Inferior parietal cortex (tissue), 1 donor: ENCODE results near the gene ZSCAN5A.
"Not testable (repeated sequence)": the region's sequence is repeated elsewhere in the genome, so short reads cannot be mapped to it uniquely, and the experiment has no call there.

Experiments
- DNase-seq: peaks from one replicate; pipeline ENCODE4 v3.0.0-alpha.2; 2016; ENCODE audit errors: extremely low spot score

The ZSCAN5A gene

DNA sequence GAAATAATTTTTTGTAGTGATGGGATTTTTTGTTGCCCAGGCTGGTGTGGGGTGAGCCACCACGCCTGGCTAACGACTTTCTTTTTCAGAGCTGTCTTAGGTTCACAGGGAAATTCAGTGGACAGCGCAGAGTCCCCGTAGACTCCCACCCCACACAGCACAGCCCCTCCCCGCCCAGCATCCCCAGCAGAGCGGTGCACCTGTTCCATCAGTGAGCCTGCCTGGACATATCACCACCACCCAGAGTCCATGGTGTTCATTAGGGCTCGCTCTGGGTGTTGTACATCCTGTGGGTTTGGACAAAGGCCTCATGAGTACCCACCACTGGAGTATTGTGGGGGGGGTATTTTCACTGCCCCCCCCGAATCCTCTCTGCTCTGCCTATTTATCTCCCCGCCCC lies 104.6 kb downstream of the ZSCAN5A start:
- DNase-seq, result not testable (repeated sequence)

DNA sequence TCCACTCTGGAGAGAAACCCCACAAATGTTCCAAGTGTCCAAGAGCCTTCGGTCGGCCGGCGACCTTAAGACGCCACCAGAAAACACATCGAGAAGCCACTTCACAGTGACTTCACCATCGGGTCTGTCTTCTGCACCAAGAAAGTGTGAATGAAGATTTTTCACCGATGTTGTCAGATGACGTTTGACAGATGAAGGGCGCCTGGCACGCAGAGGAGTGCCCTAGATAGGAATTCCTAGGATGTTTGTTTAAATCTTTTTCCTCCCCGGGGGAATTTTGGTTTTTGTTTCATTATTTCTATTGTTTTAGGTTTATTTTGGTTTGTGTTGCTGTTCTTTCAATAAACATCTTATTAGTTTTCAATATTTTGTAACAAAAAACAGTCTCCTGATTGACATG lies 105.5 kb downstream of the ZSCAN5A start:
- no peak for DNase-seq

DNA sequence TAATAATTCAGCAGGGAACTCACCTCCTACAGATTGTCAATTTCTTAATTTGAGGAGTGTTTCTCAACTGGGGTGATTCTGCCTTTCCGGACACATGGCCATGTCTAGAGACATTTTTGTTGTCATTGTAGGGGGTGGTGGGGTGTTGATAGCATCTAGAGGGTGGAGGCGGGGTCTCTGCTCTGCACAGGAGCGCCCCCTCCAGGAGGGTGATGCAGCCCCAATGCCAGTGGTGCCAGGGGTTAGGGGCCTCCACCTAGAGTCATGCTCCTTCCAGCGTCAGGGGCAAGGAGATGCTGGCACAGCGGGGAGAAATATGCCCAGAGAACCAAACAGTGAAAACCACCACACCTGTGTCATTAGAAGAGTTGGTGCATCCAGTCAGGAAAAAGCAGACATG lies 107.1 kb downstream of the ZSCAN5A start:
- DNase-seq, result not testable (repeated sequence)

DNA sequence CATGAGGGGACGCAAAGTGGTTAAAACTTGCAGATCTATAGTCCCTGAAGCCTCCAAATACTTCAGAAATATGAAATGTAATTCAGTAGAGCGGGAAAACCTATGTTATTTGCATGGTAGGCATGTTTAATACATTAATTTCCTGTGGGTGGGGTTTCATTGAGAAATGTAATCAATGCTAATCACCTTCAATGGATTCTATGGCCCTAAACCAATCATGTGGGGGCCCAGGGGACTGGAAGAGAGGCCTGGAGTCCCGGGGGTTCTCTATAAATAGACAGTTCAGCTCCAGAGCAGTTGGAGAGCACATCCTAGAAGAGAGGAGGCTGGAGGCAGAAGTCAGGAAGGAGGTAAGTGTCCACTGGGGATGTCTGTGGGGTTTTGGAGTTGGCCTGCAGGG lies 112.7 kb downstream of the ZSCAN5A start, which contains the start of gene ZSCAN5C:
Gene ZSCAN5C, plus strand, starts transcription at position 301 of the 400 bp plus-strand sequence. CDS start 3,641 bp downstream, outside the sequence.
- DNase-seq, result no peak

DNA sequence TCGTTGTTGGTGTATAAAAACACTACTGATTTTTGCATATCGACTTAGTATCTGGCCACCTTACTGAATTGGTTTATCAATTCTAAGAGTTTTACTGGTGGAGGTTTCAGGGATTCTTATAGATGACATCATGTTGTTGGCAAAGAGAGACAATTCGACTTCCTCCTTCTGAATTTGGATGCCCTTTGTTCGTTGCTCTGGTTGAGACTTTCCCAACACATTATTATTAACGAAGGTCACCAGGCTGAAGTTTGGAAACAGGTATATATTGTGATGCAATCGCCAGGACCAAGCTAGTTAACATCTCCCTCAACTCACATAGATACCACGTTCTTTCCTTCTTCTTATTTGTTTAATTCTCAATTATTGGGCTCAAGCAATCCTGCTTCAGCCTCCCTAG lies 115.0 kb downstream of the ZSCAN5A start:
- DNase-seq, result no peak

DNA sequence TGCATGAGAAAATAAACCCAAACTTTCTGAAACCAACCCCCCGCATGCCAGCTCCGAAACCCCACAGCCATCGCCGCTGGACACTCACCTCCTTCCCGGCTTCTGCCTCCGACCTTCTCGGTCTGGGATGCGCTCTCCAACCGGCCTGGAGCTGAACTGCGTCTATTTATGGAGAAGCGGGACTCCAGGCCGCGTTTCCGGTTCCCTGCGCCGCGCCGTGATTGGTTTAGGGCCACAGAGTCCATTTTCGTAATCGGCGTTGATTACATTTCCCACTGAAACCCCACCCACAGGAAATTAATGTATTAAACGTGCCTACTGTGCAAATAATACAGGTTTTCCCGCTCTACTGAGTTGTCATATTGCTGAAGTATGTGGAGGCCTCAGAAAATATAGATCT lies 117.0 kb downstream of the ZSCAN5A start, which contains the start of gene ZSCAN5B:
Gene ZSCAN5B, minus strand, starts transcription at position 138 of the 400 bp plus-strand sequence. CDS start 4,731 bp downstream, outside the sequence.
- DNase-seq, result not testable (repeated sequence)

DNA sequence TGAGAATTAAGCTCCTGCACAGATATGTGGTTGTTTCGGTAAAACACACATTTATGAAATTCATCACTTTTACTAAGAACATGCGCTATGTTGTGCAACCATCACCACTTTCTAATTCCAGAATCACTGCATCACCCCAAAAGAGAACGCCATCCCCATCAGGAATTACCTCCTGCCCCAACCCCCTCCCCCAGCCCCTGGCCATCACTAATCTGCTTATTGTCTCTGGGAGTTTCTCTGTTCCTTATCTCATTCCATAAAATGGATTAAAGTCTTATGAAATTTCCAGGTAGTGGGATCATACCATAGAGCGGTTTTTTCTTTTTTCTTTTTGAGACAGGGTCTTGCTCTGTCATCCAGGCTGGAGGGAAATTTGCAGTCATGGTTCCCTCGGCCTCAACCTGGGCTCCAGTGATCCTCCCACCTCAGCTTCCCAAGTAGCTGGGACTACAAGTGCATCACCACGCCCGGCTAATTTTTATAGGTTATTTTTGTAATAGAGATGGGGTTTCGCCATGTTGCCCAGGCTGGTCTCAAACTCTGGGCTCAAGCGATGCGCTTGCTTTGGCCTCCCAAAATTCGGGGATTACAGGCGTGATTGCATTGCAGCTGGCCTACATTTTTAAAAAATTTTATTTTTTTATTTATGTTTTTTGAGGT lies 120.5 kb downstream of the ZSCAN5A start:
- no peak for DNase-seq

DNA sequence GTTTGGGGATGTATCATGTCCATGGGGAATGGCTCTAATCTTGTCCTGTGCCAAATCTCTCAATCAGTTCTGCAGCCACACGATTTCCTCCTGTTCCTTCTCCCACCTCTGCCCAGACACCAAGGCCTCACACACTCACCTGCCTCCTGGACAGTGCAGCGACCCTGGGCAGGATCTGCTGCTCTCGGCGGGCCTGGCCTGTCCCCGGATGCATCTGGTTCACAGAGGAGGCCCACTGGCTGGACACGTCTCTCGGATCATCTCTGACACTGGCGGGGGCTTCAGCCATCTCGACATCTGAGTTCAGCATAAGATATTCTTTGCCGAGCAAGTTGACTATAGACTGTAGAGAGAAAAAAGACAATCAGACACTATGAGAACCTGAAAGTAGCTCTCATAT lies 122.9 kb downstream of the ZSCAN5A start:
- no peak for DNase-seq

DNA sequence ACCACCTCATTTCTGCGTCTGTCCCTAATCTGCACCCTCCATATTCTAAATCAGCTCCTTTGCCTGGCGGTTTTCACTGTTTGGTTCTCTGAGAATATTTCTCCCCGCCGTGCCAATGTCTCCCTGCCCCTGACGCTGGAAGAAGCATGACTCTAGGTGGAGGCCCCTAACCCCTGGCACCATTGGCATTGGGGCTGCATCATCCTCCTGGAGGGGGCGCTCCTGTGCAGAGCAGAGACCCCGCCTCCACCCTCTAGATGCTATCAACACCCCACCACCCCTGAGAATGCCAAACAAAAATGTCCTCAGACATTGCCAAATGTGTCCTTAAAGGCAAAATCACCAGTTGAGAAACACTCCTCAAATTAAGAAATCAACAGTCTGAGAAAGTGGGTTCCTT lies 123.5 kb downstream of the ZSCAN5A start:
- no peak for DNase-seq

DNA sequence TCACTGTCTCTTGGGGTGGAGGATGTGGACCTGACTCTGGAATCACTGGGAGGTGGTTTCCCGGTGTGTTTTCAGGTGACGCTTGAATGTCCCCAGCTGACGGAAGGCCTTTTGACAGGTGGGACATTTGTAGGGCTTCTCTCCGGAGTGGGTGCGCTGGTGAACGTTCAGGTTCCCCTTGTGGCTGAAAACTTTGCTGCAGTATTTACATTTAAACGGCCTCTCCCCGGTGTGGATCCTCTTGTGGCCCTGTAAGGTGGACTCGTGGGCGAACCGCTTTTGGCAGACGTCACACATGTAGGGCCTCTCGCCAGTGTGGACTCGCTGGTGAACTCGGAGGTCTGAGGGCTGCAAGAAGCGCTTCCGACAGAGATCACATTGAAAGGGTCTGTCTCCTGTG lies 124.9 kb downstream of the ZSCAN5A start:
- DNase-seq, result no peak

DNA sequence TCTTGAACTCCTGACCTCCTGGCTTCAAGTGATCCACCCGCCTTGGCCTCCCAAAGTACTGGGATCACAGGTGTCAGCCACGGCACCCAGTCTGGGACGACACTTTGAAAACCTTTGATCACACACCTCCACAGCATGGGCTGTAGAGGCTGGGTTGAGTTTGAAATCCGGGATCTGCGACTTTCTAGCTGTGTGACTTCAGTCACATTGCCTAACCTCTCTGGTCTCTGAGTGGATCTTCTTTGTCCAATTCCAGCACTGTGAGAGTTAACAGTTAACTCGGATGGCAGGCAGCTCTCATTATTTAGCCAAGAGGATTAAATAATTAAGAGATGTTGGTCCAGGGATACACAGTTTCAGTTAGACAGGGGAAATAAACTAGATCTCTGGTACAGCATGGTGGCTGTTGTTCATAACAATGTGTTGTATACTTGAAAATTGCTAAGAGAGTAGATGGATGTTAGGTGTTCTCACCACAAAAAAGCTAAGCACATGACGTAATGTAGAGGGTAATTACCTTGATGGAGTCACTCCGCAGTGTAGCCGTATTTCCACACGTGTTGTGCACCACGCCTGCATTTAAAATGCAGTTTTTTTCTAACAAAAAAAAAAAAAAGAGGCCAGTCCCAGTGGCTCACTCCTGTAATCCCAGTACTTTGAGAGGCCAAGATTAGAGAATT lies 136.9 kb downstream of the ZSCAN5A start:
- DNase-seq, result no peak

DNA sequence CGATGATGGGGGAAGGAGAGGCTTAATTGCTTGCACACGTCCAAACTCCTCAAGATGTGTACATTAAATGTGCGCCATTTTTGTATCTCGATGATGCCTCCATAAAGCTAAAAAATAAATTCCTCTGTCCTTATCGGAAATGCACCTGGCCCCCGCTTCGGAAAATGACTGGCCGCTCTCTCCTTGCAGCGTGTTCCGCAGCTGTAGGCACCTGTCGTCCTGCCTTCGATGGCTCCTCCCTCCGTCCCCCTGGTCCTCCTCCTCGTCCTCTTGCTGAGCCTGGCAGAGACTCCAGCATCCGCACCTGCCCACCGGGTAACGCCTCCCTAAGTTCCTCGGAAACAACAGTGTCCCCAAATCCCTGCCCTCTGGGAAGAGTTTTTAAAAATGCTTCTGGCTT lies 137.8 kb downstream of the ZSCAN5A start:
- DNase-seq, result no peak

DNA sequence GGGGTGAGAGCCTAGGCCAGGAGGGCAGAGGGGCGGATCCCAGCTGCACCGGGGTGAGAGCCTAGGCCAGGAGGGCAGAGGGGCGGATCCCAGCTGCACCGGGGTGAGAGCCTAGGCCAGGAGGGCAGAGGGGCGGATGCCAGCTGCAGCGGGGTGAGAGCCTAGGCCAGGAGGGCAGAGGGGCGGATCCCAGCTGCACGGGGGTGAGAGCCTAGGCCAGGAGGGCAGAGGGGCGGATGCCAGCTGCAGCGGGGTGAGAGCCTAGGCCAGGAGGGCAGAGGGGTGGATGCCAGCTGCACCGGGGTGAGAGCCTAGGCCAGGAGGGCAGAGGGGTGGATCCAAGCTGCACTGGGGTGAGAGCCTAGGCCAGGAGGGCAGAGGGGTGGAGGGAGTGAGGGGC lies 138.3 kb downstream of the ZSCAN5A start:
- DNase-seq, result not testable (repeated sequence)

DNA sequence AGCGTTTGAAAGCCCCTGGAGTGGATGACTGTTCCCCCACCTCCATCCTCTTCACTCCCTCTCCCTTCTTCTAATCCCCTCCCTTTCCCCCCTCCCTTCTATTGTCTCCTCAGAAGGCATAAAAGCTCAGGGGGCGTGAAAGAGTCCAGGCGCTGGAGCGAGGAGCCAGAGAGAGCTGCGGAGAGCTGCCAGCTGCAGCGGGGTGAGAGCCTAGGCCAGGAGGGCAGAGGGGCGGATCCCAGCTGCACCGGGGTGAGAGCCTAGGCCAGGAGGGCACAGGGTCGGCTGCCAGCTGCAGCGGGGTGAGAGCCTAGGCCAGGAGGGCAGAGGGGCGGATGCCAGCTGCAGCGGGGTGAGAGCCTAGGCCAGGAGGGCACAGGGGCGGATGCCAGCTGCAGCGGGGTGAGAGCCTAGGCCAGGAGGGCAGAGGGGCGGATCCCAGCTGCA lies 138.8 kb downstream of the ZSCAN5A start, which contains the start of gene GALP:
Gene GALP, plus strand, starts transcription at position 148 of the 447 bp plus-strand sequence. CDS start 1,101 bp downstream, outside the sequence.
- DNase-seq, result not testable (repeated sequence)

DNA sequence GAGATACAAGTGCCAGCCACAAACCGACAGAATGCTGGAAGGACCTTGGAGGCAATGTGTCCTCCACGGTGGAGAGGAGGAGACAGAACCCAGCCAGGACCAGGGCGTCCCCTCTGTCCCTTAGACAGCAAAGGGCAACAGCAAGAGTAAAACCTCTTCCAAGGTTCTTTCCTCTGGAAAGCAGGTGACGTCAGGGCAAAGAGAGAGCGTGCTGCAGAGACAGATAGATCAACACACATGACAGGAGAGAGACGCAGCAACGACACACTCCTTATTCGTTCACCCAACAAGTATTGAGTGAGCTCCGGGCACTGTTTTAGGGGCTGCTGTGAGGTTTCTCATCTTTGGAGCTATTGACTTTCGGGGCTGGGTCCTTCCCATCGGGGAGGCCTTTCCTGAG lies 140.1 kb downstream of the ZSCAN5A start:
- DNase-seq, result no peak

DNA sequence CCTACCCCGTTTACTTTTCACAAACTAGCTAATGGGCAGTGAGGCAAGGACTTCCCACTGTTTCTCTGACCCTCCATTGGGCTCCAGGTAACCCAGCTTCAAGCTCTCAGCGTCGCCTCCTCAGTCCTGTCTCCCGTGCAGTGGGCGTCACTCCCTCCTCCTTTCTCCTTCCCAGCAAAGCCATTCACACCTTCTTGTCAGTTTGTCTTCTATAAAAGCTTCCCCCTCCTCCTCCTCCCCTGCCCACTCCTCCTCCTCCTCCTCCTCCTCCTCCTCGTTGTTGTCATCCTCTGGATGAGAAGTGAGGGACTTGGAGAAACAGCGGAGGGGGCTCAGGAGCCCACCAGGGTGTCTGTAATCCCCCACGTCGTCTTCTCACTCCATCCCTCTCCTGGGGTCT lies 140.6 kb downstream of the ZSCAN5A start:
- no peak for DNase-seq
